ENCODE results near the gene MAST2. TPM values are rescaled to one million over a fixed set of nuclear protein-coding genes. Genes with fewer than 3 reads are reported as not detected.
A peak's percentile ranks its signal among the peaks of the same experiment; 100 is the strongest.

Gene MAST2
- total RNA-seq, 2 experiments from 2014 or later, result 25.4 to 27.8 TPM

- no peaks in the 10 kb centered on the region for H3K27me3 Mint-ChIP-seq
- POLR2A ChIA-PET, result no interaction called here
- peaks cover 10% of the 10 kb centered on the region for H3K36me3 Mint-ChIP-seq (ENCODE audit: low read depth)
- H3K4me1 Mint-ChIP-seq, result no peaks in the 10 kb centered on the region
- no peaks in the 10 kb centered on the region for H3K9me3 Mint-ChIP-seq
- no peak for DNase-seq
- no peak overlapping the region for H3K4me3 Mint-ChIP-seq
- CTCF ChIA-PET, result interaction anchor here (1.0 to 1.8 kb wide), 2 partner anchors 27 to 195 kb away, joined by 3 to 5 read pairs; no protein-coding TSS in a partner anchor
- no peak overlapping the region for H3K27ac Mint-ChIP-seq
These were observed 224.6 kb downstream of the MAST2 start for GRCh38 chr1:46027788-46028573.

- H3K9me3 Mint-ChIP-seq, result no peaks in the 10 kb centered on the region
- DNase-seq, result no peak
- no peak overlapping the region for H3K27ac Mint-ChIP-seq
- ChIA-PET CTCF (no interaction called here), POLR2A (no interaction called here)
- H3K4me3 Mint-ChIP-seq, result no peak overlapping the region
- no peaks in the 10 kb centered on the region for H3K27me3 Mint-ChIP-seq
- peaks cover 3% of the 10 kb centered on the region for H3K36me3 Mint-ChIP-seq (ENCODE audit: low read depth)
- no peaks in the 10 kb centered on the region for H3K4me1 Mint-ChIP-seq
These were observed 226.9 kb downstream of the MAST2 start for GRCh38 chr1:46030074-46030870.

DNA sequence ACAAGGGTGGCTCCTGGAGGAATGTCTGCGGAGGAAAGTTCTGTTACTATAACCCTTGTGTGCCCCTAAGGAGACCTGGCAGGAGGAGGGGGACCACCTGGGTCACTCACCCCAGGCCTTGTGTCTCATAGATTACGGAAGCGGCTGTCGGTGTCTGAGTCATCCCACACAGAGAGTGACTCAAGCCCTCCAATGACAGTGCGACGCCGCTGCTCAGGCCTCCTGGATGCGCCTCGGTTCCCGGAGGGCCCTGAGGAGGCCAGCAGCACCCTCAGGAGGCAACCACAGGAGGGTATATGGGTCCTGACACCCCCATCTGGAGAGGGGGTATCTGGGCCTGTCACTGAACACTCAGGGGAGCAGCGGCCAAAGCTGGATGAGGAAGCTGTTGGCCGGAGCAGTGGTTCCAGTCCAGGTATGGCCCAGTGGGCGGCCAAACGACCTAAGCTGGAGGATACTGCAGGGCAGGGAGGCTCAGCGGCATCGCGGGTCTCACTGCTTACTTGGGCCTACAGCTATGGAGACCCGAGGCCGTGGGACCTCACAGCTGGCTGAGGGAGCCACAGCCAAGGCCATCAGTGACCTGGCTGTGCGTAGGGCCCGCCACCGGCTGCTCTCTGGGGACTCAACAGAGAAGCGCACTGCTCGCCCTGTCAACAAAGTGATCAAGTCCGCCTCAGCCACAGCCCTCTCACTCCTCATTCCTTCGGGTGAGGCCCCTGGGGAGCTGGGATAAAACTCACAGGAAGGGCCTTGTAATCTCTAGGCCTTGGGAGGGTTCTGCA is 227.7 kb downstream of the MAST2 start:
- Mint-ChIP-seq H3K36me3 (ENCODE audit: low read depth) (peaks cover 3% of the 10 kb centered on the region), H3K9me3 (no peaks in the 10 kb centered on the region), H3K4me1 (no peaks in the 10 kb centered on the region), H3K27ac (no peak overlapping the region), H3K4me3 (no peak overlapping the region), H3K27me3 (no peaks in the 10 kb centered on the region)
- ChIA-PET CTCF (no interaction called here), POLR2A (no interaction called here)
- no peak for DNase-seq

DNA sequence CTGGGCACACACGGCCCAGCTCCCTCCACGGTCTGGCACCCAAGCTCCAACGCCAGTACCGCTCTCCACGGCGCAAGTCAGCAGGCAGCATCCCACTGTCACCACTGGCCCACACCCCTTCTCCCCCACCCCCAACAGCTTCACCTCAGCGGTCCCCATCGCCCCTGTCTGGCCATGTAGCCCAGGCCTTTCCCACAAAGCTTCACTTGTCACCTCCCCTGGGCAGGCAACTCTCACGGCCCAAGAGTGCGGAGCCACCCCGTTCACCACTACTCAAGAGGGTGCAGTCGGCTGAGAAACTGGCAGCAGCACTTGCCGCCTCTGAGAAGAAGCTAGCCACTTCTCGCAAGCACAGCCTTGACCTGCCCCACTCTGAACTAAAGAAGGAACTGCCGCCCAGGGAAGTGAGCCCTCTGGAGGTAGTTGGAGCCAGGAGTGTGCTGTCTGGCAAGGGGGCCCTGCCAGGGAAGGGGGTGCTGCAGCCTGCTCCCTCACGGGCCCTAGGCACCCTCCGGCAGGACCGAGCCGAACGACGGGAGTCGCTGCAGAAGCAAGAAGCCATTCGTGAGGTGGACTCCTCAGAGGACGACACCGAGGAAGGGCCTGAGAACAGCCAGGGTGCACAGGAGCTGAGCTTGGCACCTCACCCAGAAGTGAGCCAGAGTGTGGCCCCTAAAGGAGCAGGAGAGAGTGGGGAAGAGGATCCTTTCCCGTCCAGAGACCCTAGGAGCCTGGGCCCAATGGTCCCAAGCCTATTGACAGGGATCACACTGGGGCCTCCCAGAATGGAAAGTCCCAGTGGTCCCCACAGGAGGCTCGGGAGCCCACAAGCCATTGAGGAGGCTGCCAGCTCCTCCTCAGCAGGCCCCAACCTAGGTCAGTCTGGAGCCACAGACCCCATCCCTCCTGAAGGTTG is 231.4 kb downstream of the MAST2 start:
- no peak overlapping the region for H3K27ac Mint-ChIP-seq
- no peaks in the 10 kb centered on the region for H3K27me3 Mint-ChIP-seq
- DNase-seq, result no peak
- no peak overlapping the region for H3K4me3 Mint-ChIP-seq
- H3K36me3 Mint-ChIP-seq (ENCODE audit: low read depth), result peaks cover 3% of the 10 kb centered on the region
- ChIA-PET POLR2A (no interaction called here), CTCF (interaction anchor here (1.0 to 2.3 kb wide), 5 partner anchors 133 to 210 kb away, joined by 3 to 8 read pairs (median 4); no protein-coding TSS in a partner anchor)
- no peaks in the 10 kb centered on the region for H3K4me1 Mint-ChIP-seq
- H3K9me3 Mint-ChIP-seq, result no peaks in the 10 kb centered on the region

GRCh38 chr1:46036894-46037839 is 233.8 kb downstream of the MAST2 start:
- ChIA-PET POLR2A (interaction anchor here (0.7 kb wide), 1 partner anchor 129 kb away, joined by 3 read pairs; no protein-coding TSS in a partner anchor), CTCF (interaction anchor here (0.9 to 3.8 kb wide), 8 partner anchors 13 to 187 kb away, joined by 3 to 15 read pairs (median 5); no protein-coding TSS in a partner anchor)
- H3K27me3 Mint-ChIP-seq, result no peaks in the 10 kb centered on the region
- no peaks in the 10 kb centered on the region for H3K36me3 Mint-ChIP-seq (ENCODE audit: low read depth)
- H3K27ac Mint-ChIP-seq, result no peak overlapping the region
- peak; percentile 84 for DNase-seq
- no peaks in the 10 kb centered on the region for H3K4me1 Mint-ChIP-seq
- no peak overlapping the region for H3K4me3 Mint-ChIP-seq
- H3K9me3 Mint-ChIP-seq, result no peaks in the 10 kb centered on the region

DNA sequence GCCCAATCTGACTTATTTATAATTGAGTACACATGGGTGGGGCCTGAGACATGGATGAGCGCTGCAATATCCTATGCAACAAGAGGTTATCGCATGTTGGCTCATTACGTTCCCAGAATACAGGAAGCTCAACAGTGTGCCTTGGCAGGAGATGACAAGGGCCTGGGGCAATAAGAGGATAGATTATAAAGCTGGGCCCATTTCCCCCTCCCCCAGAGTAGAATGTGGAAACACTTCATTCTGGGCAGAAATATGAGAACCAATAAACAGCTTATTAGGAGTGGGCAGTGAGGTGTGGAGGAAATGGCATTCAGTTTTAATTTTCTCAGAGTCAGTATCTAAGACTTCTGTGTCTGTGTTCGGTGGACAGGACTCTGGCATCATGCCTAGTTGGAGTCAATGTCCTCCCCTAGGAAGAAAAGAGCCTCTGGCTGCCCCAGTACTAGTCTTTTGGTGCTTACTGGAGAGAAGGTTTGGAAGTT is 236.2 kb downstream of the MAST2 start:
- no peak overlapping the region for H3K27ac Mint-ChIP-seq
- ChIA-PET CTCF (interaction anchor here (1.5 to 3.8 kb wide), 2 partner anchors 14 to 185 kb away, joined by 5 to 15 read pairs; no protein-coding TSS in a partner anchor), POLR2A (no interaction called here)
- H3K4me3 Mint-ChIP-seq, result no peak overlapping the region
- no peaks in the 10 kb centered on the region for H3K27me3 Mint-ChIP-seq
- H3K36me3 Mint-ChIP-seq (ENCODE audit: low read depth), result no peaks in the 10 kb centered on the region
- no peaks in the 10 kb centered on the region for H3K9me3 Mint-ChIP-seq
- no peak for DNase-seq
- peaks cover 2% of the 10 kb centered on the region for H3K4me1 Mint-ChIP-seq

DNA sequence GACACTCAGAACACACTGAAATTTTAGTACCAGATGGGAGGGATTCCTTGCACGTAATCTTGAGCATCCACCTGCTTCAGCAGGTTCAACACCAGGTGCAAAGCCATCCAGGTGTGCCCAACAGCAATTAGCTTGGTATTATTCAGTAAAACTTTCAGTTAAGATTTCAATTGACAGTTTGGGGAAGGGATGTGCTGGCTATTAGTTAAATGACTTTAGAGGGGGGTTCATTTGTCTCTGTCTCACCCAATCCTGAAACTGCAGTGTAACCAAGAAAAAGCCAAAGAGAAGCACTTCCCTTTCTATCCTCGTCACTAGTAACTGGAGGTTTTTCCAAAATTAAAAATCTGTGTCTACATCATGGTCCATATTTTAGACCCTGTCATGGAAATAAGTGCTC is 238.1 kb downstream of the MAST2 start:
- Mint-ChIP-seq H3K4me1 (peaks cover 2% of the 10 kb centered on the region), H3K36me3 (ENCODE audit: low read depth) (no peaks in the 10 kb centered on the region), H3K4me3 (no peak overlapping the region), H3K27me3 (no peaks in the 10 kb centered on the region), H3K9me3 (no peaks in the 10 kb centered on the region), H3K27ac (no peak overlapping the region)
- POLR2A ChIA-PET, result interaction anchor here (0.7 kb wide), 1 partner anchor 93 kb away, joined by 3 read pairs; no protein-coding TSS in a partner anchor
- no peak for DNase-seq
- CTCF ChIA-PET, result no interaction called here

DNA sequence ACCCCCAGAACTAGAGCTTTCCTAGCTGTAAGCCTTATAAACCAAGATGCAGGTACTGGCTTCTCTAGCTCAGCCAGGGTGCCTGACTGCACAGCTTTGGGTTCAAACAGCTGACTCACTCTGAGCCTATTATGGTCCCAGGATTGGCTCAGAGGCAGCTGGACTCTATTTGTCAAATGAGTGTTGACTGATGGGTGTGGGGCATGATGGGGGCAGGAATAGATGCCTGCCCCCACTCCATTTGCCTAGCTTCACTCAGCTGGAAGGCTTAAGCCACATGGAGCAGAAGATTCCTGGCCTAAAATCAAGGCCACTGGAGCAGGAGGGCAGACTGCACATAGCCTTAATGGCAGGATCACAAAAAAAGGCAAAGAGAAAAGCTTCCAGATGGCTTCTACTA is 238.6 kb downstream of the MAST2 start:
- H3K27ac Mint-ChIP-seq, result no peak overlapping the region
- ChIA-PET POLR2A (interaction anchor here (0.7 kb wide), 1 partner anchor 93 kb away, joined by 3 read pairs; no protein-coding TSS in a partner anchor), CTCF (no interaction called here)
- DNase-seq, result no peak
- no peaks in the 10 kb centered on the region for H3K36me3 Mint-ChIP-seq (ENCODE audit: low read depth)
- no peak overlapping the region for H3K4me3 Mint-ChIP-seq
- H3K27me3 Mint-ChIP-seq, result no peaks in the 10 kb centered on the region
- H3K9me3 Mint-ChIP-seq, result no peaks in the 10 kb centered on the region
- H3K4me1 Mint-ChIP-seq, result peaks cover 2% of the 10 kb centered on the region

GRCh38 chr1:46043458-46044017 is 240.1 kb downstream of the MAST2 start:
- H3K4me3 Mint-ChIP-seq, result no peak overlapping the region
- no peak overlapping the region for H3K27ac Mint-ChIP-seq
- no peaks in the 10 kb centered on the region for H3K27me3 Mint-ChIP-seq
- H3K4me1 Mint-ChIP-seq, result peaks cover 2% of the 10 kb centered on the region
- ChIA-PET POLR2A (no interaction called here), CTCF (interaction anchor here (1.1 kb wide), 1 partner anchor 180 kb away, joined by 3 read pairs; no protein-coding TSS in a partner anchor)
- no peaks in the 10 kb centered on the region for H3K36me3 Mint-ChIP-seq (ENCODE audit: low read depth)
- H3K9me3 Mint-ChIP-seq, result no peaks in the 10 kb centered on the region
- DNase-seq, result no peak

GRCh38 chr1:46044116-46044515 is 240.7 kb downstream of the MAST2 start:
- POLR2A ChIA-PET, result no interaction called here
- CTCF ChIA-PET, result no interaction called here
- H3K4me3 Mint-ChIP-seq, result no peak overlapping the region
- no peaks in the 10 kb centered on the region for H3K36me3 Mint-ChIP-seq (ENCODE audit: low read depth)
- DNase-seq, result no peak
- no peak overlapping the region for H3K27ac Mint-ChIP-seq
- H3K4me1 Mint-ChIP-seq, result peaks cover 2% of the 10 kb centered on the region
- no peaks in the 10 kb centered on the region for H3K9me3 Mint-ChIP-seq
- no peaks in the 10 kb centered on the region for H3K27me3 Mint-ChIP-seq

- H3K4me1 Mint-ChIP-seq, result no peaks in the 10 kb centered on the region
- peaks cover 3% of the 10 kb centered on the region for H3K36me3 Mint-ChIP-seq (ENCODE audit: low read depth)
- H3K27me3 Mint-ChIP-seq, result no peaks in the 10 kb centered on the region
- POLR2A ChIA-PET, result no interaction called here
- DNase-seq, result no peak
- H3K9me3 Mint-ChIP-seq, result no peaks in the 10 kb centered on the region
- H3K4me3 Mint-ChIP-seq, result no peak overlapping the region
- H3K27ac Mint-ChIP-seq, result no peak overlapping the region
- CTCF ChIA-PET, result interaction anchor here (1.7 kb wide), 1 partner anchor 14 kb away, joined by 5 read pairs; no protein-coding TSS in a partner anchor
These were observed 250.3 kb downstream of the MAST2 start for GRCh38 chr1:46053734-46054133.
